Bronchial epithelial cell (primary cell): ENCODE measurements around the gene TWF2. TPM values are rescaled to one million over a fixed set of nuclear protein-coding genes. Genes with fewer than 3 reads are reported as not detected.

Source experiments
- DNase-seq: peaks from one replicate; pipeline ENCODE4 v3.0.0-alpha.2; 2010; ENCODE audit warnings: low read depth
- FAIRE-seq: peaks from 2 replicates; lab custom pipeline; 2011; peaks lifted over from hg19 to GRCh38; lab: Jason Lieb, UNC
- H3K27me3 ChIP-seq: 2 replicates; pipeline ENCODE4 v1.5.1; 2011; ENCODE audit warnings: low read length; ENCODE audit not compliant: control insufficient read depth, insufficient read depth
- H3K36me3 ChIP-seq: 2 replicates; pipeline ENCODE4 v1.5.1; 2011; ENCODE audit warnings: low read length; ENCODE audit not compliant: control insufficient read depth, insufficient read depth
- H3K4me3 ChIP-seq: 2 replicates; pipeline ENCODE4 v1.5.1; 2011; ENCODE audit warnings: mild to moderate bottlenecking, low read depth, low read length, control low read depth
- CTCF ChIP-seq: IDR thresholded peaks from 2 replicates; pipeline ENCODE4 v1.5.1; 2011; ENCODE audit warnings: mild to moderate bottlenecking, moderate library complexity, low read length, control low read depth, inconsistent platforms; ENCODE audit not compliant: insufficient read depth, severe bottlenecking
- total RNA-seq: library from RNA; depleted of rRNA; stranded (reverse); fragments of >200 nt; gene quantifications from 2 replicates; pipeline ENCODE4 v1.2.1, GENCODE V29; 2014

Gene TWF2
- total RNA-seq, 1 donor from 2014 or later, result 57.7 TPM

DNA sequence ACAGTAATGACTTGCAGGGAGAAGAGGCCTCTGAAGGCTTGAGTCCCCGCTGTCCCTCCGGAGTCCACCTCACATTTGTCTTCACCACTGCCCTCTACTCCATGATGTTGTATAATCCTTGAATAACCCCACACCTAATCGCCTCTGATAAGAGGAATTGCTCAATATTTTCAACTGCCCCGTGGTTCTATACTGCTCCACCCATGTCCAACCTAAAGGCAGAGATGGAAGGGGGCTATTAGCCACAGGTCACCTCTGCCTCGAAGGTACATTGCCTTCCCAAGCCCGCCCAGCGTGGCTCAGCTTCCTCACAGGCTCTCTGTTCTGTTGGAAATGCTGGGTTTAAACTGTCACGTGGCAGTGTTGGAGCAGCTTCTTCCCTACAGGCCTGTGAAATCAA, 26.0 kb downstream of the TWF2 start:
- Histone ChIP-seq H3K36me3 (peaks cover 29% of the 10 kb centered on the region), H3K27me3 (no peaks in the 10 kb centered on the region), H3K4me3 (no peak overlapping the region)
- TF ChIP-seq CTCF, result no peak
- DNase-seq (no peak), FAIRE-seq (no peak)

DNA sequence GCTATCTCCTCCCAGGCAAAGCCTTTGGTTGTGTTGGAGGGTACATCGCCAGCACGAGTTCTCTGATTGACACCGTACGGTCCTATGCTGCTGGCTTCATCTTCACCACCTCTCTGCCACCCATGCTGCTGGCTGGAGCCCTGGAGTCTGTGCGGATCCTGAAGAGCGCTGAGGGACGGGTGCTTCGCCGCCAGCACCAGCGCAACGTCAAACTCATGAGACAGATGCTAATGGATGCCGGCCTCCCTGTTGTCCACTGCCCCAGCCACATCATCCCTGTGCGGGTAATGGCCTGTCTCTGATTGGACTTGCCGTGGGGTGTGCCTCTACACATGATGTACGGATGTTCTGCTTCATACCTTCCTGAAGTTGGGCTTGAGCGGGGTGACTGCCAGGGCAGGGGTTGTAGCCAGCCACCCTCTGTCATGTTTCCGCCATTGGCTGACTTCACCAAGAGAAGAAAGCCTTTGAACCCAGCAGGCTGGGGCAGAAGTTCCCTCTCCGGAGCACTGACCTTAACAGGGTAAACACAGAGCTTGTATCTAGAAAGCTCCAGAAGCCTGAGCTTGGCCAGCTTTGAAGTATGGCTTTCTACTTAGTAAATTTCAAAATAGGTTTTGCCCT, 27.6 kb downstream of the TWF2 start:
- DNase-seq (no peak), FAIRE-seq (no peak)
- peaks cover 30% of the 10 kb centered on the region for H3K36me3 ChIP-seq
- no peaks in the 10 kb centered on the region for H3K27me3 ChIP-seq
- no peak overlapping the region for H3K4me3 ChIP-seq
- TF ChIP-seq CTCF, result no peak

GRCh38 chr3:52210550-52211046, 28.4 kb downstream of the TWF2 start:
- H3K36me3 ChIP-seq, result peaks cover 32% of the 10 kb centered on the region
- H3K27me3 ChIP-seq, result no peaks in the 10 kb centered on the region
- TF ChIP-seq CTCF, result no peak
- no peak overlapping the region for H3K4me3 ChIP-seq
- DNase-seq (peak; percentile 95), FAIRE-seq (no peak)

- DNase-seq, result no peak
- H3K36me3 ChIP-seq, result peaks cover 31% of the 10 kb centered on the region
- no peak for TF ChIP-seq CTCF
- no peak overlapping the region for H3K4me3 ChIP-seq
- H3K27me3 ChIP-seq, result no peaks in the 10 kb centered on the region
- peak; percentile 43 for FAIRE-seq
Measured at GRCh38 chr3:52210037-52210436, 28.9 kb downstream of the TWF2 start.

DNA sequence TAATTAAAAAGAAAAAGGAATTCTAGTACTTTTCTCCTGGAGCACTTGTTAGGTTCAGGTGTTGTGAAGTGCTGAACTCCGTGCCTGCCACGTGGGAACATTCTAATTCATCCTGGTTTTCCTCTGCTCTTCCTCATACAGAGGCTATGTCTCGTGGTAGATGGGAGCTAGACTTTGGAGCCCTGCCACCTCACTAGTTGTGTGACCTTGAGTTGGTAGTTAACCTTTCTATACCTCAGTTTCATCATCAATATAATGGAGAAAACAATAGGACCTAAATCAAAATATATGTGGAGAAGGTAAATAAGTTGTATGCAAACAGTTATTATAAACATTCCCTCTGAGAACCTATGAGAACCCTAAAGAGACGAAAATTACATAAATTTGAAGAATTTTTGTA, 30.4 kb downstream of the TWF2 start:
- no peak overlapping the region for H3K4me3 ChIP-seq
- FAIRE-seq, result no peak
- no peaks in the 10 kb centered on the region for H3K27me3 ChIP-seq
- no peak for TF ChIP-seq CTCF
- peaks cover 25% of the 10 kb centered on the region for H3K36me3 ChIP-seq
- DNase-seq, result no peak
